Endothelial cell (in vitro differentiated cells): ENCODE results near the gene ABCA9. TPM values are rescaled to one million over a fixed set of nuclear protein-coding genes. Genes with fewer than 3 reads are reported as not detected.
A peak's percentile ranks its signal among the peaks of the same experiment; 100 is the strongest.

Experiments
- DNase-seq: peaks from one replicate; pipeline ENCODE4 v3.0.0; 2021; ENCODE audit warnings: low spot score
- H3K27ac Mint-ChIP-seq: one replicate; pipeline ENCODE4 v1.8.0; 2021; ENCODE audit warnings: mixed read lengths, inconsistent platforms; ENCODE audit not compliant: unreplicated experiment
- H3K27me3 Mint-ChIP-seq: one replicate; pipeline ENCODE4 v1.8.0; 2021; ENCODE audit warnings: mild to moderate bottlenecking, moderate library complexity, mixed read lengths, inconsistent platforms; ENCODE audit not compliant: unreplicated experiment
- H3K36me3 Mint-ChIP-seq: one replicate; pipeline ENCODE4 v1.8.0; 2021; ENCODE audit warnings: mild to moderate bottlenecking, low read depth, mixed read lengths, inconsistent platforms; ENCODE audit not compliant: unreplicated experiment
- H3K4me1 Mint-ChIP-seq: one replicate; pipeline ENCODE4 v1.8.0; 2021; ENCODE audit warnings: mild to moderate bottlenecking, mixed read lengths, inconsistent platforms; ENCODE audit not compliant: unreplicated experiment
- H3K4me3 Mint-ChIP-seq: one replicate; pipeline ENCODE4 v1.8.0; 2021; ENCODE audit warnings: mild to moderate bottlenecking, mixed read lengths, inconsistent platforms; ENCODE audit not compliant: unreplicated experiment
- H3K9me3 Mint-ChIP-seq: one replicate; pipeline ENCODE4 v1.8.0; 2021; ENCODE audit warnings: mixed read lengths, inconsistent platforms; ENCODE audit not compliant: unreplicated experiment
- total RNA-seq: library from RNA; stranded (reverse); fragmentation: NEBNext Ultra II Directional; extraction: Animal tissue kit (Norgen Biotek cat#: 25700); gene quantifications from one replicate; pipeline ENCODE4 v1.2.1, GENCODE V29; 2021; ENCODE audit not compliant: unreplicated experiment
- TF ChIP-seq, protein P1 (sequence below): fragments of 200-600 bp; sonication (generic); IDR thresholded peaks from one replicate; pipeline ENCODE4 v1.5.0; 2021; ENCODE audit warnings: antibody characterized with exemption; ENCODE audit not compliant: unreplicated experiment

The ABCA9 gene
- total RNA-seq, 1 donor from 2014 or later = 0.23 TPM

DNA sequence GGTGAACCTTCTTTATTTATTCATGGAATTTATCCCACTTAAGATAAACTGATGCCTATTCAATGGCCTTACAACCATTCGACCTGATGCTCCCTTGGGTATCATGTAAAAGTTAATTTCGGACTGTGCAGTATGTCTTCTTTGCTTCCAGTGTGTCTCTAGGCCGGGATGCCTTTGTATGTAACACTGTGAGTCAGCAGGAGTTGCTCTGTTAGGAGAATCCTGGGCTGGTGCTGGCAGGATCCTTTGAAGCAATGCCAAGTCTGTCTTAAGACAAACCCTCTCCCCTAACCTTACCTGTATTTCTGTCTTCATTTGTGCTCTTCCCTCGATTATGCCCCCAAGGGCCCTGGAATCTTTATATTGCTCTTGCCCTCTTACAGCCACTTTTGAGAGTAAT is 67.6 kb downstream of the ABCA9 start:
- H3K27ac Mint-ChIP-seq = no peak overlapping the region
- DNase-seq = no peak

DNA sequence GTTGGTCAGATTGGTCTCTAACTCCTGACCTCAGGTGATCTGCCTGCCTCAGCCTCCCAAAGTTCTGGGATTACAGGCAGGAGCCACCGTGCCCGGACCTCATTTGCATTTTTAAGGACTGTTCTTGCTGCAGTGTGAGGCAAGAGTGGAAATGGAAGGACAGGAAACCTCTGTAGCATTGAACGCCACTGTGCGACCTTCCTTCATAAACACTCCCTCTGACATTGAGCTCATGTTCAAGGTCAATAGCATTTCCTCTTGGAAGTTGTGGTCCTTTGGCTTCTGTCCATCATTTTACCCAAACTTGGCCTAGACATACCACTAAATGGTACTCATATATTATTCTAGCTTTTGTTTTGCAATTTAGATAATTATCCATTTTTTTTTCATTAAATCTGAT is 72.8 kb downstream of the ABCA9 start:
- no peak for DNase-seq
- Mint-ChIP-seq H3K27me3 (no peaks in the 10 kb centered on the region), H3K4me3 (no peak overlapping the region), H3K36me3 (peaks cover 16% of the 10 kb centered on the region), H3K27ac (no peak overlapping the region), H3K4me1 (peaks cover 15% of the 10 kb centered on the region), H3K9me3 (no peaks in the 10 kb centered on the region)
- TF ChIP-seq, protein P1, sequence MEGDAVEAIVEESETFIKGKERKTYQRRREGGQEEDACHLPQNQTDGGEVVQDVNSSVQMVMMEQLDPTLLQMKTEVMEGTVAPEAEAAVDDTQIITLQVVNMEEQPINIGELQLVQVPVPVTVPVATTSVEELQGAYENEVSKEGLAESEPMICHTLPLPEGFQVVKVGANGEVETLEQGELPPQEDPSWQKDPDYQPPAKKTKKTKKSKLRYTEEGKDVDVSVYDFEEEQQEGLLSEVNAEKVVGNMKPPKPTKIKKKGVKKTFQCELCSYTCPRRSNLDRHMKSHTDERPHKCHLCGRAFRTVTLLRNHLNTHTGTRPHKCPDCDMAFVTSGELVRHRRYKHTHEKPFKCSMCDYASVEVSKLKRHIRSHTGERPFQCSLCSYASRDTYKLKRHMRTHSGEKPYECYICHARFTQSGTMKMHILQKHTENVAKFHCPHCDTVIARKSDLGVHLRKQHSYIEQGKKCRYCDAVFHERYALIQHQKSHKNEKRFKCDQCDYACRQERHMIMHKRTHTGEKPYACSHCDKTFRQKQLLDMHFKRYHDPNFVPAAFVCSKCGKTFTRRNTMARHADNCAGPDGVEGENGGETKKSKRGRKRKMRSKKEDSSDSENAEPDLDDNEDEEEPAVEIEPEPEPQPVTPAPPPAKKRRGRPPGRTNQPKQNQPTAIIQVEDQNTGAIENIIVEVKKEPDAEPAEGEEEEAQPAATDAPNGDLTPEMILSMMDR = no peak

More for the DNA sequence above, 67.6 kb downstream of the ABCA9 start:
- Mint-ChIP-seq H3K4me1 (peaks cover 10% of the 10 kb centered on the region), H3K27me3 (peaks cover 3% of the 10 kb centered on the region), H3K36me3 (peaks cover 6% of the 10 kb centered on the region), H3K4me3 (no peak overlapping the region), H3K9me3 (no peaks in the 10 kb centered on the region)
- TF ChIP-seq, protein P1 = no peak

DNA sequence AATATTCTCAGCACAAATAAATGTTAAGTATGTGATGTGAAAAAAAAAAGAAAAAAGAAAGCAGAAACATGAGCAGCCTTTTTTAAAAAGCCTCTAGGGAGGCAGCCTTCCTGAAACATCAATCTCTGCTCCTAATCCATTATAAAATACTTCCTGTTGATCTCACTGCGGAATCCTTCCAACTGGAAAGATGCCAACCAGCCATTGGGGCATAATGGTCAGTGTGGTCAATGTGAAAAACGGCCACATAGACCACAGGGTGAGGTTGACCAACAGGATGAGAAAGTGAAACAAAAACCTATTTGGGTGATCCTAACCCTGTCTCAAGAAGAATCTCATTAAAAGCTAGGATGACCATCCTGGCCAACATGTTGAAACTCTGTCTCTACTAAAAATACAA is 79.4 kb downstream of the ABCA9 start:
- H3K4me3 Mint-ChIP-seq = no peak overlapping the region
- no peaks in the 10 kb centered on the region for H3K9me3 Mint-ChIP-seq
- H3K4me1 Mint-ChIP-seq = no peaks in the 10 kb centered on the region
- DNase-seq = no peak
- peaks cover 3% of the 10 kb centered on the region for H3K27me3 Mint-ChIP-seq
- H3K27ac Mint-ChIP-seq = no peak overlapping the region
- TF ChIP-seq, protein P1 = no peak
- H3K36me3 Mint-ChIP-seq = peaks cover 29% of the 10 kb centered on the region

DNA sequence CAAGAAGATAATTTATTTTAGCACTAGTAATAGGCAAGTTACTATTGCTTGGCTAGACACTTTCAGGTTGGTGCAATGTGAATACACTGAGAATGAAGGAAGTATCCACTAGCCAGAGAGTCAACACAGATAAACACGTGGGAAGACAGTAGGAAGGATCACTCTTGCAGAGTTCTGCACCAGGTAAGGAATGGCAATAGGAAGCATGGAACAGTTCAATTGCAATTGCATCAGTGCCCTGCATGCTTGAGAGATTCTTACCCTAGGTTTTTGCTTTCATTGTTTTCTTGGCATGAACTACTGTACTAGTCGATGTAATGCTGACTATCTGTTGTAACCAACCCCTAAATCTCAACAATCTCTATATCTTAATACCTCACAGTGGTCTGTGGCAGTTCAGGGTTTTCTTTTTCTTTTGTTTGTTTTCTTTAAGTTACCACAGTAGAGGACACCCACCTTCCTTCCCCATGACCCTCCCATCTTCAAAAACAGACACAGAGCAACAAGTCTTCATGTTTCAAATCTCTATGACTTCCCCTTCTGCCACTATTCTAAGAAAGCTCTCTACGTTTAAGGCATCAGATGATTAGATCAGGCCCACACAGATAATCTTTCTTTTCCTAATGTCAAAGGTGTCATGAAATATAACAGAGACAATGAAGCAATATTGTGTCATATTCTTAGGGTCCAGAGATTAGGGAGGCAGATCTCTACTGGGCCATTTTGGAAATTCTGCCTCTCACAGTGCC is 87.5 kb downstream of the ABCA9 start:
- Mint-ChIP-seq H3K4me3 (no peak overlapping the region), H3K27ac (no peak overlapping the region), H3K9me3 (no peaks in the 10 kb centered on the region), H3K36me3 (peaks cover 20% of the 10 kb centered on the region), H3K4me1 (peaks cover 17% of the 10 kb centered on the region), H3K27me3 (peaks cover under 1% of the 10 kb centered on the region)
- TF ChIP-seq, protein P1 = no peak
- DNase-seq = no peak

DNA sequence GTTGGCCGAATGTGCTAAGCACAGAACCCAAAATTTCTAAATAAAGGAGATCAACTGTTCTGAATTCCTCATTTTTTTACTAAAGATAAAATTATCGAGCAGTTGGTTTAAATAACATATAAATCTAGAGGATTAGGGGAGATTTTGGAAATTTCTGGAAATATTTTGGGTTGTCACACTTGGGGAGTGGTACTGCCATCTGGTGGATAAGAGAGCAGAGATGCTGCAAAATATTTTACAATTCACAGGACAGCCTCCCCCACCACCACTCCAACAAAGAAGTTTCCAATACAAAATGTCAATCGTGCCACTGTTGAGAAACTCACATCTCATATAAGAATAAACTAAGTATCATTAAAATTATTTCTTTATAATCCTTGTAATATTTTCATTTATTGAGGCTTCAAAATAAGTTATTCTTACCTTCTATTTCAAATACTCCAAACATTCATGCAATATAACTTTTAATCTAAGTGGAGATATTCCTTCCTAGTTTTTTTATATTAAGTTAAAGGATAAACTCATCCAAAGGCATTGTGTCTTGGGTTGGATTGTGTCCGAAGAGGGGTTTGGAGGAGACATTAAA is 88.5 kb downstream of the ABCA9 start:
- H3K4me3 Mint-ChIP-seq = no peak overlapping the region

More for the DNA sequence above, 88.5 kb downstream of the ABCA9 start:
- no peaks in the 10 kb centered on the region for H3K9me3 Mint-ChIP-seq
- H3K4me1 Mint-ChIP-seq = peaks cover 17% of the 10 kb centered on the region
- H3K27ac Mint-ChIP-seq = no peak overlapping the region
- peaks cover 13% of the 10 kb centered on the region for H3K36me3 Mint-ChIP-seq
- DNase-seq = peak; percentile 30
- H3K27me3 Mint-ChIP-seq = no peaks in the 10 kb centered on the region
- TF ChIP-seq, protein P1 = peak; percentile 75
